Amniotic stem cell (primary cell): Measurements from ENCODE around the gene POLN.

ENCODE experiments used
- DNase-seq: peaks from one replicate; lab custom pipeline; 2025; lab: John Stamatoyannopoulos, UW

Gene POLN

GRCh38 chr4:2059046-2059725 lies 182.7 kb downstream of the POLN start, which contains the start of gene NAT8L:
Gene NAT8L (plus strand): TSS chr4:2059327. CDS start chr4:2059512, 185 bp downstream.
- no peak for DNase-seq

- no peak for DNase-seq
Measured at GRCh38 chr4:2058264-2059045, 183.5 kb downstream of the POLN start.

DNA sequence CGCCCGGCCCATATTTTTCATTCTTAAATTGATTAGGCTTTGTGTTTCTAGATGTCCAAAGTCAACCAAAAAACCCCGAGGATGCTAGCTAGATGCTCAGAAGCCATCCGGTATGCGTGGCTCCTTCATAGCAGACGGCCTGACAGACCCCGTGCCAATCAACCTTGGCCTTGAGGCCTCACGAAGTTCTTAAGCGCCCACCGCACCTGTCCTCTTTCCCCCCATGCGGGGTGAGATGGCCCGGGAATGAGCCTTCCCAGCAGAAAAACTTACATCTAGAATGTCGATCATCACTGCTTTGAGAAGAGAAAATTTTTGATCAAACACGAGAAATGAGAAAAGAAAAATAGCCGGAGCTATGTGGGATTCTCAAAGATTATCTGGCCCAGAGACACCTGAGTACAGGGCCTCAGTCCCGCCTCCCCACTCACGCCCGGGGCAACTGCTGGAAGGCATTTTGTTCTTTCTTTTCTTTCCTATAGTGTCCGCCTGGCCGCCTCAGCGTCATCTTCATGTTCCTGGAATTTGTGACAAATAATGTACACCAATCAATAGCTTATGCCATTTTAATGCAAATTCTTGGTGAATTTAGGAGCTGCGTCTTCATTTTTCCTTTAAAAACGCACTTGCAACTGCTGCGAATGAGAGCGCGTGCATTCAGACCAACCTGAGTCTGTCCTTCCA lies 184.4 kb downstream of the POLN start:
- DNase-seq: no peak

GRCh38 chr4:2054217-2054616 lies 187.7 kb downstream of the POLN start:
- no peak for DNase-seq

GRCh38 chr4:2051086-2051485 lies 190.8 kb downstream of the POLN start:
- no peak for DNase-seq

GRCh38 chr4:2049811-2050210 lies 192.1 kb downstream of the POLN start:
- DNase-seq: no peak

DNA sequence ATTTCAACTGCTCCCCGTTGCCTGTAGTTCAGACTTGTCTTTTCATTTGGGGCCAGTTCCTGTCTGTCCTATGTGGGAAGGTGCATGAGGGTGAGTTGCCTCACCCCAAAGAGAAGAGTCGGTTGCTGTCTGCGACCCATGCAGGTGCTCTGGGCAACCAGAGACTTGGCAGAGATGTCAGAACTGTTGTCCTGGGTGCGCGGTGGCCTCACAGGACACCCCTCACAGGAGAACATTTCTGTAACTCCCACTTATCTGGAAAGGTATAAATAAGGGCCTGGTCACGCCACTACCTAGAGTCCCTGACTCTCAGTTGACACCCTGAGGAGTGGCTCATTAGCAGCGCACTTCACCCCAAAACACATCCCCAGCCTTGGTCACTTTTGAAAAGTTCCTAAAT lies 192.5 kb downstream of the POLN start:
- DNase-seq: no peak

DNA sequence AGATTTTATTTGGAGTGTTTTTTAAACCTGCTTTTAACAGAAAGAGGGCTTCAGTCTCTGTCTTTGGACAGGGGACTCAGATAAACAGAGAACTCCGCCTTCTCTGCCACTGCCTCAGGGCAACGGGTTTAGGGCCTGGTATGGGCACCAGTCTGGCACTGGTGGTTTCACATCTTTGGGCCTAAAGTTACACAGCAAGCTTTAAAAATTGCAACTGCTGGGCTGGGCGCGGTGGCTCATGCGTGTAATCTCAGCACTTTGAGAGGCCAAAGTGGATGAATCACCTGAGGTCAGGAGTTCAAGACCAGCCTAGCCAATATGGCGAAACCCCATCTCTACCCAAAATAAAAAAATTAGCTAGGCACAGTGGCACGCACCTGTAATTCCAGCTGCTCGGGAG lies 193.1 kb downstream of the POLN start:
- DNase-seq: no peak

- DNase-seq: no peak
Measured at GRCh38 chr4:2047781-2048581, 193.9 kb downstream of the POLN start.

GRCh38 chr4:2047031-2047660 lies 194.8 kb downstream of the POLN start:
- DNase-seq: no peak

GRCh38 chr4:2046031-2046961 lies 195.6 kb downstream of the POLN start:
- DNase-seq: no peak

DNA sequence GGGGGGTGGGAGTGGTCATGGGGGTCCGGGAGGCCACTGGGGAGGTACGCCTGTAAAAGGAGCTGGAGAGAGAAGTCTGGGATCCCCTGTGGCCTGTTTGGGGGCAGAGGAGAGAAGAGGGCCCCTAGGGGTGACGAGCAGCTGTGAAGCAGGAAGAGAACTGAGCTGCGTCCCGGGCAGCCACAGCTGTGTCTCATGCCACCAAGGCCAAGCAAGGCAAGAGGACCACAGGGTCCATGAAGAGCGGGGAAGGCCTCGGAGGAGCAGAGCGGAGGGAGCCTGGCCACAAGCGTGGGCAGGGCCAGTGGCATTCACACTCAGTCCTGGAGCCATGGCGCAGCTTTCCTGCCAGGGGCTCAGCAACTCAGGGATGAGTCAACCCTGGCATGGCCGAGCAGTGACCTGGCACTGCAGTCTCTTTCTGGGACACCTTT lies 196.4 kb downstream of the POLN start:
- no peak for DNase-seq

GRCh38 chr4:2044542-2045517 lies 197.1 kb downstream of the POLN start:
- no peak for DNase-seq

DNA sequence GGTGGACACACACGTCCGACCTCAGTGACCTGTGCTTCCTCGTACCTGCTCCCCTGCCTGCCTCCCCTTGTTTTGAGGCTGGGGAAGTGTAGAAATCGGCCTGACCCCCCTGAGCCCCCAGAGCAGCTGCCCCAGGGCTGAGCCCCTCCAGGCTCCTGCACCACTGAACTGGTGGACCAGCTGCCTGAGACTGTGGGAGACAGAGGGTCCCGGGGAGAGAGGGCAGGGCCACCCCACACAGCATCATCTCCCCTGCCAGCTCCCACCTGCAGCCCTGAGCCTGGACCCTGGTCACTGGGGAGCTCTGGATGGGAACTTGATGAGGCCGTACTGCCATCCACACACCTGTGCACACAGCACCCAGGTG lies 197.8 kb downstream of the POLN start:
- DNase-seq: no peak

- no peak for DNase-seq
Measured at GRCh38 chr4:2043396-2044118, 198.4 kb downstream of the POLN start.

- no peak for DNase-seq
Measured at GRCh38 chr4:2042947-2043395, 198.9 kb downstream of the POLN start.

GRCh38 chr4:2042204-2042946 lies 199.5 kb downstream of the POLN start:
- DNase-seq: no peak
